Omental fat pad (tissue), 4 donors: ENCODE data around the gene CTSF. TPM values are rescaled to one million over a fixed set of nuclear protein-coding genes. Genes with fewer than 3 reads are reported as not detected.

Experiments used
- ATAC-seq: fragments of 150-250 bp; one replicate; pipeline ENCODE4 v1.9.1; 2016; ENCODE audit warnings: mild to moderate bottlenecking, moderate library complexity; ENCODE audit not compliant: low FRiP score
- DNase-seq: peaks from one replicate; pipeline ENCODE4 v3.0.0-alpha.2; 2019; ENCODE audit warnings: low spot score
- small RNA-seq: library from RNA; depleted of rRNA; stranded (forward); fragments of <200 nt; gene quantifications from one replicate; pipeline ENCODE3, GENCODE V24; 2016
- total RNA-seq, 4 donors: library from RNA; depleted of rRNA; stranded (reverse); fragments of >200 nt; gene quantifications; one replicate each; pipeline ENCODE4 v1.1.0, GENCODE V29; 2016
- TF ChIP-seq, protein P1 (sequence below), 3 donors: fragments of 450-650 bp; IDR thresholded peaks; one replicate each; pipeline ENCODE4 v1.5.1; 2016 to 2017; ENCODE audit warnings: antibody characterized with exemption in 3 of 3, mild to moderate bottlenecking in 3 of 3, moderate library complexity in 2 of 3

The CTSF gene
- total RNA-seq, 4 donors from 2014 or later: 82.8 to 110 (median 96.5) TPM

DNA sequence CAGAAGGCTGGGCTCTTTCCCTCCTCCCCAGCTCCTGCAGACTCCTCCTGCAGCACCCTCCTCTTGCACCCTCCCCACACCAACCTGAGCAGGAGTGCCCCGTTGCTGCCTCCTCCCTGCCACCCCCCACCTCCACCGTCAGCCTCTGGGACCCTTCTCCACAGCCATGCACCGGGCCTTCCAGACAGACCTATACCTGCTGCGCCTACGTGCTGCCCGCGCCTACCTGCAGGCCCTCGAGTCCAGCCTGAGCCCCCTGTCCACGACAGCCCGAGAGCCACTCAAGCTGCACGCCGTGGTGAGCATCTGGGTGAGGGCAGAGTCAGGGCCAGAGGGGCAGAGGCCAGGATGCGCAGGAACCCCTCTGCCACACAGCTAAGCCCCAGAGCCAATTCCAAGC lies 38.8 kb downstream of the CTSF start:
- no peak for DNase-seq
- ATAC-seq: no peak
- TF ChIP-seq, protein P1, sequence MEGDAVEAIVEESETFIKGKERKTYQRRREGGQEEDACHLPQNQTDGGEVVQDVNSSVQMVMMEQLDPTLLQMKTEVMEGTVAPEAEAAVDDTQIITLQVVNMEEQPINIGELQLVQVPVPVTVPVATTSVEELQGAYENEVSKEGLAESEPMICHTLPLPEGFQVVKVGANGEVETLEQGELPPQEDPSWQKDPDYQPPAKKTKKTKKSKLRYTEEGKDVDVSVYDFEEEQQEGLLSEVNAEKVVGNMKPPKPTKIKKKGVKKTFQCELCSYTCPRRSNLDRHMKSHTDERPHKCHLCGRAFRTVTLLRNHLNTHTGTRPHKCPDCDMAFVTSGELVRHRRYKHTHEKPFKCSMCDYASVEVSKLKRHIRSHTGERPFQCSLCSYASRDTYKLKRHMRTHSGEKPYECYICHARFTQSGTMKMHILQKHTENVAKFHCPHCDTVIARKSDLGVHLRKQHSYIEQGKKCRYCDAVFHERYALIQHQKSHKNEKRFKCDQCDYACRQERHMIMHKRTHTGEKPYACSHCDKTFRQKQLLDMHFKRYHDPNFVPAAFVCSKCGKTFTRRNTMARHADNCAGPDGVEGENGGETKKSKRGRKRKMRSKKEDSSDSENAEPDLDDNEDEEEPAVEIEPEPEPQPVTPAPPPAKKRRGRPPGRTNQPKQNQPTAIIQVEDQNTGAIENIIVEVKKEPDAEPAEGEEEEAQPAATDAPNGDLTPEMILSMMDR (IDR thresholded peaks at IDR 0.05): no peak

DNA sequence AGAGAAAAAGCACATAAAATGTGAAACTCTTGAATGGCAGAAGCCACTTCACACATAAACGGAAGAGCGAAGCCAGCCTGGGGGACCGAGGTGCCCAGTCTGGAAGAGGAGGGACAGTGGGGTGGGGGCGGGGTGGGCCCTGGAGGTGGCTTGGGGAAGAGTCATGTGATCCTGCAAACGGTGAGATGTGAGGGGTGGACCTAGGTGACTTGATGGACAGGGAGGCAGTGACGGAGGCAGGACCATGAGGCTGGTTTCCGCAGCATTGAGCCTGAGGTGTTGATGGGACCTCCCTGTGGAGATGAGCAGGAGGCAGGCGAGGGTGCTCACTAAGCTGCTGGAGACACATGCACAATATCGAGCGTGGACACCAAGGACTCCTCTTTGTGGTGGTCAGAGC lies 39.3 kb downstream of the CTSF start:
- TF ChIP-seq, protein P1 (IDR thresholded peaks at IDR 0.05): no peak
- ATAC-seq (no peak), DNase-seq (no peak)

DNA sequence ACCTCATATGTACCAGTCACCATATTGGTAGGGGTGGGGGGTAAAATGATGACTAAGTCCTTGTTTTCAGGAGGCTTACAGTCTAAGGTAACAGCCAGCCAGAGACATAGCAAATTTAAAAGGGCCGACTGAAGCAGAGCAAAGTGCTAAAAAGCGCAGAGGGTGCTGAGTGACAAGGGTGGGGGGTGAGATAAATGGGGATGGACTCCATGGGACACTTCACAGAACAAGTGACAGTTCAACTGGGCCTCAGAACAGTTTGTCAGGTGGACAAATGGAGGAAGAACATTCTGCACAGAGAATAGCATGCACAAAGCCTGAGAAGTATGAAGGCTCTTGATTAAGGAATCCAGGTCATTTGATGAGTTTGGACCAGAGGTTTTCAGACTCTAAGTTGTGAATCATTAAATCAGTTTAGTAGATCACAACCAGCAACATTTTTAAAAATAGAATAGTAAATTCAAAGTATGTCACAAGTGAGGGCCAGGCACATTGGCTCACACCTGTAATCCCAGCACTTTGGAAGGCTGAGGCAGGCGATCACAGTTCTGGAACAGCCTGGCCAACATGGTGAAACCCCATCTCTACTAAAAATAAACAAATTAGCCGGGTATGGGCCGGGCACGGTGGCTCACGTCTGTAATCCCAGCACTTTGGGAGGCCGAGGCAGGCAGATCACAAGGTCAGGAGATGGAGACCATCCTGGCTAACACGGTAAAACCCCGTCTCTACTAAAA lies 43.9 kb downstream of the CTSF start:
- no peak for ATAC-seq
- no peak for DNase-seq
- TF ChIP-seq, protein P1 (IDR thresholded peaks at IDR 0.05): no peak

DNA sequence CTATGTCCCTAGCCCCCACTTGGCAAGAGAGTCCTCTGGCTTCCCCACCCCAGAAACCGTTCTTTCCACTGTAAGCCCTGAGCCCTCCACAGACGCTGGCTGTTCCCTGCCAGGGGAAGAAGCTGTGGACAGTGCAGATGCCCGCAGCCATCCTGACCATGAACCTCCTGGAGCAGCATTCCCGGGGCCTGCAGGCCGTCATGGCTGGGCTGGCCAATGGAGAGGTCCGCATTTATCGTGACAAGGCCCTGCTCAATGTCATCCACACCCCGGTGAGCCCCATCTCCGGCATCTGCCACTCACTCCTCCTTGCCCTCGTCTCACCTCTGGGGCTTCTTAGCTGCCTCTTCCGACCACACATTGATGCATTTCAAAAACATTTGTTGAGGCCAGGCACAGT lies 44.8 kb downstream of the CTSF start:
- TF ChIP-seq, protein P1 (IDR thresholded peaks at IDR 0.05): no peak
- ATAC-seq (no peak), DNase-seq (no peak)

Small RNA genes lying within 50 kb of the gene (small RNA-seq; reads per million reads assigned to genes)
- not detected for gene RNU4-39P

Other genes starting within 250 kb of the CTSF start
- 10 to 100 TPM in 1 of 4 donors, 1 to 10 TPM in 3; 2.9 to 34.6 (median 3.6) TPM for gene RIN1, start 232.2 kb downstream of the CTSF start, total RNA-seq
- 10 to 100 TPM; 36.7 to 59.2 (median 42.0) TPM for gene BRMS1, start 223.5 kb downstream of the CTSF start, total RNA-seq
- gene B4GAT1, start 221.0 kb downstream of the CTSF start, total RNA-seq: 10 to 100 TPM; 13.3 to 37.1 (median 21.1) TPM
- 1 to 10 TPM; 2.7 to 7.4 (median 5.0) TPM for gene SLC29A2, start 196.8 kb downstream of the CTSF start, total RNA-seq
- gene NPAS4, start 147.6 kb downstream of the CTSF start, total RNA-seq: under 1 TPM in 1 of 4 donors, not detected in 3; 0.19 TPM
- 10 to 100 TPM; 29.2 to 38.0 (median 32.3) TPM for gene MRPL11, start 129.8 kb downstream of the CTSF start, total RNA-seq
- gene PELI3, start 101.7 kb downstream of the CTSF start, total RNA-seq: 10 to 100 TPM in 2 of 4 donors, 1 to 10 TPM in 2; 9.2 to 16.3 (median 12.5) TPM
- 10 to 100 TPM; 13.9 to 23.9 (median 21.0) TPM for gene DPP3, start 88.2 kb downstream of the CTSF start, total RNA-seq
- gene BBS1, start 58.0 kb downstream of the CTSF start, total RNA-seq: 10 to 100 TPM; 35.5 to 71.9 (median 37.9) TPM
- 10 to 100 TPM; 12.1 to 18.7 (median 13.0) TPM for gene ZDHHC24, start 22.6 kb downstream of the CTSF start, total RNA-seq
- not detected for gene ACTN3, start 21.7 kb downstream of the CTSF start, total RNA-seq
- under 1 TPM in 2 of 4 donors, not detected in 2; 0.19 to 0.28 TPM for gene CCDC87, start 24.5 kb upstream of the CTSF start, total RNA-seq
- gene CCS, start 24.6 kb upstream of the CTSF start, total RNA-seq: 10 to 100 TPM; 19.0 to 42.4 (median 21.7) TPM
- gene RBM14, start 48.0 kb upstream of the CTSF start, total RNA-seq: 10 to 100 TPM; 38.3 to 74.2 (median 55.7) TPM
- 10 to 100 TPM; 63.1 to 90.8 (median 78.3) TPM for gene RBM4, start 70.1 kb upstream of the CTSF start, total RNA-seq
- gene RBM4B, start 109.3 kb upstream of the CTSF start, total RNA-seq: 10 to 100 TPM in 3 of 4 donors, 1 to 10 TPM in 1; 7.8 to 13.9 (median 11.2) TPM
- gene SPTBN2, start 160.6 kb upstream of the CTSF start, total RNA-seq: 10 to 100 TPM in 2 of 4 donors, 1 to 10 TPM in 2; 1.6 to 14.4 (median 8.6) TPM